Chondrocyte (in vitro differentiated cells): ENCODE data around the gene HIRA. TPM values are rescaled to one million over a fixed set of nuclear protein-coding genes. Genes with fewer than 3 reads are reported as not detected.
"Not testable (repeated sequence)": the region's sequence is repeated elsewhere in the genome, so short reads cannot be mapped to it uniquely, and the experiment has no call there.

Experiments
- DNase-seq: peaks from one replicate; pipeline ENCODE4 v3.0.0; 2021; ENCODE audit warnings: mixed read lengths, low spot score
- H3K27ac Mint-ChIP-seq: one replicate; pipeline ENCODE4 v1.8.0; 2021; ENCODE audit warnings: mild to moderate bottlenecking, moderate library complexity, mixed read lengths; ENCODE audit not compliant: unreplicated experiment
- H3K27me3 Mint-ChIP-seq: 2 replicates; pipeline ENCODE4 v1.8.0; 2021; ENCODE audit warnings: low read depth, mixed read lengths
- H3K36me3 Mint-ChIP-seq: 2 replicates; pipeline ENCODE4 v1.8.0; 2021; ENCODE audit warnings: low read depth, mixed read lengths
- H3K4me1 Mint-ChIP-seq: 2 replicates; pipeline ENCODE4 v1.8.0; 2021; ENCODE audit warnings: low read depth, mild to moderate bottlenecking, mixed read lengths
- H3K4me3 Mint-ChIP-seq: one replicate; pipeline ENCODE4 v1.8.0; 2021; ENCODE audit warnings: mild to moderate bottlenecking, moderate library complexity, mixed read lengths; ENCODE audit not compliant: unreplicated experiment
- H3K9me3 Mint-ChIP-seq: 2 replicates; pipeline ENCODE4 v1.8.0; 2021; ENCODE audit warnings: low read depth, mixed read lengths
- CTCF ChIP-seq: fragments of 200-600 bp; sonication (generic); IDR thresholded peaks from 2 replicates; pipeline ENCODE4 v1.5.0; 2021; ENCODE audit warnings: antibody characterized with exemption, mild to moderate bottlenecking, moderate library complexity
- total RNA-seq: library from RNA; stranded (reverse); gene quantifications from 3 replicates; pipeline ENCODE4 v1.2.1, GENCODE V29; 2021

Gene HIRA
- total RNA-seq, 1 donor from 2014 or later, result 31.8 TPM

GRCh38 chr22:19330865-19331418 lies 100.6 kb downstream of the HIRA start:
- no peak for TF ChIP-seq CTCF

GRCh38 chr22:19330205-19330604 lies 101.3 kb downstream of the HIRA start:
- not testable (repeated sequence) for DNase-seq, H3K4me3 Mint-ChIP-seq, H3K27me3 Mint-ChIP-seq, H3K27ac Mint-ChIP-seq, H3K4me1 Mint-ChIP-seq
- H3K36me3 Mint-ChIP-seq, result peaks cover 50% of the 10 kb centered on the region
- H3K9me3 Mint-ChIP-seq, result peaks cover 11% of the 10 kb centered on the region

More at GRCh38 chr22:19330865-19331418, 100.6 kb downstream of the HIRA start:
- Mint-ChIP-seq H3K4me3 (no peak overlapping the region), H3K36me3 (peaks cover 56% of the 10 kb centered on the region), H3K27me3 (no peaks in the 10 kb centered on the region), H3K9me3 (peaks cover 17% of the 10 kb centered on the region), H3K27ac (no peak overlapping the region), H3K4me1 (no peaks in the 10 kb centered on the region)
- no peak for DNase-seq

- H3K4me3 Mint-ChIP-seq, result no peak overlapping the region
- no peak overlapping the region for H3K27ac Mint-ChIP-seq
- H3K27me3 Mint-ChIP-seq, result no peaks in the 10 kb centered on the region
- no peaks in the 10 kb centered on the region for H3K4me1 Mint-ChIP-seq
- peaks cover 8% of the 10 kb centered on the region for H3K9me3 Mint-ChIP-seq
- peaks cover 46% of the 10 kb centered on the region for H3K36me3 Mint-ChIP-seq
- TF ChIP-seq CTCF, result no peak
- no peak for DNase-seq
Observed at GRCh38 chr22:19329454-19329853, 102.1 kb downstream of the HIRA start.

- Mint-ChIP-seq H3K9me3 (peaks cover 3% of the 10 kb centered on the region), H3K27me3 (no peaks in the 10 kb centered on the region), H3K36me3 (peaks cover 24% of the 10 kb centered on the region), H3K27ac (no peak overlapping the region), H3K4me1 (no peaks in the 10 kb centered on the region), H3K4me3 (no peak overlapping the region)
- no peak for TF ChIP-seq CTCF
- no peak for DNase-seq
Observed at GRCh38 chr22:19325296-19325948, 106.1 kb downstream of the HIRA start.

GRCh38 chr22:19323420-19323819 lies 108.1 kb downstream of the HIRA start:
- not testable (repeated sequence) for H3K9me3 Mint-ChIP-seq, H3K27me3 Mint-ChIP-seq, H3K4me1 Mint-ChIP-seq, H3K36me3 Mint-ChIP-seq, H3K4me3 Mint-ChIP-seq, H3K27ac Mint-ChIP-seq, DNase-seq

- no peak overlapping the region for H3K27ac Mint-ChIP-seq
- no peak for TF ChIP-seq CTCF
- no peak for DNase-seq
- H3K4me3 Mint-ChIP-seq, result no peak overlapping the region
- no peaks in the 10 kb centered on the region for H3K4me1 Mint-ChIP-seq
- H3K27me3 Mint-ChIP-seq, result no peaks in the 10 kb centered on the region
- H3K9me3 Mint-ChIP-seq, result peaks cover 14% of the 10 kb centered on the region
- H3K36me3 Mint-ChIP-seq, result peaks cover 6% of the 10 kb centered on the region
Observed at GRCh38 chr22:19321757-19322156, 109.8 kb downstream of the HIRA start.

- not testable (repeated sequence) for DNase-seq
Observed at GRCh38 chr22:19320136-19320535, 111.4 kb downstream of the HIRA start.

More at GRCh38 chr22:19320136-19320535, 111.4 kb downstream of the HIRA start:
- H3K4me1 Mint-ChIP-seq, H3K27me3 Mint-ChIP-seq, H3K27ac Mint-ChIP-seq, H3K36me3 Mint-ChIP-seq, H3K4me3 Mint-ChIP-seq: not testable (repeated sequence)
- peaks cover 21% of the 10 kb centered on the region for H3K9me3 Mint-ChIP-seq
